Right lobe of liver (tissue), 4 donors: ENCODE measurements around the gene ZNF511.

Experiments
- POLR2A ChIP-seq: fragments of 450-650 bp; IDR thresholded peaks from one replicate; pipeline ENCODE4 v1.6.1; 2017; ENCODE audit warnings: antibody characterized with exemption, mild to moderate bottlenecking
- TF ChIP-seq, protein P1 (sequence below), 4 donors: fragments of 200-600 bp in 3 of 4; fragments of 450-650 bp in 1 of 4; IDR thresholded peaks; one replicate each; pipeline versions ENCODE4 v1.5.1 to v1.8.0; 2016 to 2022; ENCODE audit warnings: antibody characterized with exemption in 4 of 4, mild to moderate bottlenecking in 2 of 4
- donor health status: DM: no; HTN: no; CAD: no.
- donor health status: DM: no; HTN: no; CAD: no.
- donor health status: DM: no; HTN: yes; CAD: no.

DNA sequence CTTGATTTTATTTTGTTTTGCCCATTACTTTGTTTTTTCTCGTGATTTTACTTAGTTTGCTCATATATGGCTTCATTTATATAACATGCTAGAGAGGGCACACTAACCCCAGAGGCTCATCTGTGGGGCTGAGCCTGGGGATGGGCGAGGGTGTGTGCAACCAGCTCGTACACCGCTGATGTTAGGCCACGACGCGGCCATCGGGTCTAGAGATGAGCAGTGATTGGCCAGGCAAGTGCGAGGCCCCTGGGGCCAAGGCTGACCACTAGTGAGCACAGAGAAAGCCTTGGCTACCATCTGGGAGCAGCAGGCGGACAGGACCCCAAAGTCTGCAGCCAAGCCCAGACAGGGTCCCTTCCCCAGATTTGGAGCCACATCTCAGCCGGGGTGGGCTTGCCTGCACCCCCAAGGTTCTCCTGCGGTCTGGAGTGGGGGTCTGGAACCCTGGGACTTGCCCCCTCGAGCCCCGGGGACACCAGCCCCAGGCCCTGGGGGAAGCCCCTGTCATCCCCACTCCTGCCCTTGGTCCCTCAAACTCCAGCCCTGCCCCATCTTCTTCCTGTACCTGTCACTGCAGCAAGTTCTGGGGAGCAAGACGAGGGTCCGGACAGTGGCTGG, 45.4 kb downstream of the ZNF511 start:
- no peak for TF ChIP-seq POLR2A
- TF ChIP-seq, protein P1, sequence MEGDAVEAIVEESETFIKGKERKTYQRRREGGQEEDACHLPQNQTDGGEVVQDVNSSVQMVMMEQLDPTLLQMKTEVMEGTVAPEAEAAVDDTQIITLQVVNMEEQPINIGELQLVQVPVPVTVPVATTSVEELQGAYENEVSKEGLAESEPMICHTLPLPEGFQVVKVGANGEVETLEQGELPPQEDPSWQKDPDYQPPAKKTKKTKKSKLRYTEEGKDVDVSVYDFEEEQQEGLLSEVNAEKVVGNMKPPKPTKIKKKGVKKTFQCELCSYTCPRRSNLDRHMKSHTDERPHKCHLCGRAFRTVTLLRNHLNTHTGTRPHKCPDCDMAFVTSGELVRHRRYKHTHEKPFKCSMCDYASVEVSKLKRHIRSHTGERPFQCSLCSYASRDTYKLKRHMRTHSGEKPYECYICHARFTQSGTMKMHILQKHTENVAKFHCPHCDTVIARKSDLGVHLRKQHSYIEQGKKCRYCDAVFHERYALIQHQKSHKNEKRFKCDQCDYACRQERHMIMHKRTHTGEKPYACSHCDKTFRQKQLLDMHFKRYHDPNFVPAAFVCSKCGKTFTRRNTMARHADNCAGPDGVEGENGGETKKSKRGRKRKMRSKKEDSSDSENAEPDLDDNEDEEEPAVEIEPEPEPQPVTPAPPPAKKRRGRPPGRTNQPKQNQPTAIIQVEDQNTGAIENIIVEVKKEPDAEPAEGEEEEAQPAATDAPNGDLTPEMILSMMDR (IDR thresholded peaks at IDR 0.05) = no peak
